Tibial artery (tissue), 4 donors: Measurements from ENCODE around the gene ATP9A.

Experiments used
- DNase-seq, 2 donors: peaks; one replicate each; pipeline ENCODE4 v3.0.0-alpha.2; 2019
- H3K27ac ChIP-seq, 2 donors: fragments of 200-600 bp; sonication (generic) in 1 of 2; 1 replicate in 1 of 2; 2 replicates in 1 of 2; pipeline ENCODE4 v1.5.1; 2018 to 2019; ENCODE audit warnings: mild to moderate bottlenecking in 1 of 2
- H3K27me3 ChIP-seq, 2 donors: fragments of 200-600 bp; sonication (generic) in 1 of 2; one replicate each; pipeline versions ENCODE4 v1.5.1 to v1.6.0; 2016 to 2019
- H3K36me3 ChIP-seq, 3 donors: fragments of 200-600 bp; sonication (generic) in 2 of 3; one replicate each; pipeline ENCODE4 v1.5.1; 2016 to 2019; ENCODE audit warnings: mild to moderate bottlenecking in 2 of 3
- H3K4me1 ChIP-seq, 4 donors: fragments of 200-600 bp; sonication (generic) in 2 of 4; 1 replicate in 3 of 4; 2 replicates in 1 of 4; pipeline ENCODE4 v1.5.1; 2016 to 2019
- H3K4me3 ChIP-seq, 2 donors: fragments of 200-600 bp; sonication (generic) in 1 of 2; 1 replicate in 1 of 2; 2 replicates in 1 of 2; pipeline ENCODE4 v1.5.1; 2018 to 2019; ENCODE audit warnings: mild to moderate bottlenecking in 2 of 2
- H3K9me3 ChIP-seq, 3 donors: fragments of 200-600 bp; sonication (generic) in 1 of 3; one replicate each; pipeline ENCODE4 v1.5.1; 2016 to 2019
- CTCF ChIP-seq, 2 experiments: fragments of 200-600 bp in 1 of 2; fragments of 450-650 bp in 1 of 2; IDR thresholded peaks; one replicate each; pipeline ENCODE4 v1.5.1; 2017 to 2019; ENCODE audit warnings: antibody characterized with exemption in 2 of 2, mild to moderate bottlenecking in 1 of 2, moderate library complexity in 1 of 2
- intact Hi-C: fragments of 100-400 bp; cut with DNase I; formaldehyde crosslinking; loops from one replicate; pipeline ENCODE4 v1.15.0; 2023; ENCODE audit warnings: low total_unique reads

ATP9A gene

GRCh38 chr20:51763965-51764602 lies 4.1 kb downstream of the ATP9A start:
- Histone ChIP-seq H3K27ac (no peak overlapping the region), H3K36me3 (no peaks in the 10 kb centered on the region), H3K4me3 (no peak overlapping the region), H3K27me3 (no peaks in the 10 kb centered on the region), H3K4me1 (peaks cover 0 to 11% (median 2%) of the 10 kb centered on the region in 4 donors), H3K9me3 (no peaks in the 10 kb centered on the region)
- intact Hi-C loops, result no loop called here
- no peak for TF ChIP-seq CTCF (IDR thresholded peaks at IDR 0.05)
- no peak for DNase-seq

GRCh38 chr20:51760905-51761546 lies 7.2 kb downstream of the ATP9A start:
- intact Hi-C loops, result no loop called here
- no peak for TF ChIP-seq CTCF (IDR thresholded peaks at IDR 0.05)
- H3K4me3 ChIP-seq, result no peak overlapping the region
- DNase-seq, result no peak
- H3K36me3 ChIP-seq, result no peaks in the 10 kb centered on the region
- H3K4me1 ChIP-seq, result peaks cover 0 to 19% (median 6%) of the 10 kb centered on the region in 4 donors
- no peaks in the 10 kb centered on the region for H3K9me3 ChIP-seq
- no peak overlapping the region for H3K27ac ChIP-seq
- no peaks in the 10 kb centered on the region for H3K27me3 ChIP-seq

GRCh38 chr20:51759769-51760510 lies 8.2 kb downstream of the ATP9A start:
- no peaks in the 10 kb centered on the region for H3K36me3 ChIP-seq
- no peaks in the 10 kb centered on the region for H3K9me3 ChIP-seq
- TF ChIP-seq CTCF (IDR thresholded peaks at IDR 0.05), result no peak
- intact Hi-C loops, result no loop called here
- peaks cover 0 to 19% (median 6%) of the 10 kb centered on the region in 4 donors for H3K4me1 ChIP-seq
- no peak for DNase-seq
- H3K27ac ChIP-seq, result no peak overlapping the region
- H3K27me3 ChIP-seq, result no peaks in the 10 kb centered on the region
- H3K4me3 ChIP-seq, result no peak overlapping the region

GRCh38 chr20:51758978-51759544 lies 9.1 kb downstream of the ATP9A start:
- intact Hi-C loops, result no loop called here
- H3K4me3 ChIP-seq, result no peak overlapping the region
- no peaks in the 10 kb centered on the region for H3K9me3 ChIP-seq
- H3K27ac ChIP-seq, result peak overlapping the region in 1 of 2 donors; percentile 34
- peaks cover 0 to 19% (median 6%) of the 10 kb centered on the region in 4 donors for H3K4me1 ChIP-seq
- no peaks in the 10 kb centered on the region for H3K27me3 ChIP-seq
- peak in 1 of 2 donors; percentile 73 for DNase-seq
- no peaks in the 10 kb centered on the region for H3K36me3 ChIP-seq
- TF ChIP-seq CTCF (IDR thresholded peaks at IDR 0.05), result no peak

GRCh38 chr20:51757226-51757625 lies 11.0 kb downstream of the ATP9A start:
- no peak for DNase-seq
- Histone ChIP-seq H3K9me3 (no peaks in the 10 kb centered on the region), H3K4me3 (no peak overlapping the region), H3K27ac (no peak overlapping the region), H3K36me3 (no peaks in the 10 kb centered on the region), H3K27me3 (no peaks in the 10 kb centered on the region), H3K4me1 (peaks cover 0 to 29% (median 14%) of the 10 kb centered on the region in 4 donors)
- intact Hi-C loops, result no loop called here
- no peak for TF ChIP-seq CTCF (IDR thresholded peaks at IDR 0.05)
